ENCODE measurements around the gene WDR5. TPM values are rescaled to one million over a fixed set of nuclear protein-coding genes. Genes with fewer than 3 reads are reported as not detected.

WDR5 gene
- total RNA-seq, 6 donors from 2014 or later: 23.3 to 48.2 (median 27.3) TPM

- H3K4me3 ChIP-seq: no peak overlapping the region
- 60 to 71% methylated on average over 13 of the region's 13 CpGs for WGBS, 2 donors
- no peak for ATAC-seq (ENCODE audit: low FRiP score in 2 of 2)
- peak overlapping the region; percentile 1 to 79 (median 68) for H3K27ac ChIP-seq
- peaks cover 8 to 28% (median 20%) of the 10 kb centered on the region in 4 donors for H3K4me1 ChIP-seq
- DNase-seq: no peak
- H3K36me3 ChIP-seq: no peaks in the 10 kb centered on the region
- no peak for TF ChIP-seq CTCF (IDR thresholded peaks at IDR 0.05)
- no peak for TF ChIP-seq EP300 (IDR thresholded peaks at IDR 0.05)
- no peak for TF ChIP-seq POLR2A (IDR thresholded peaks at IDR 0.05)
- no peak for TF ChIP-seq POLR2AphosphoS5 (IDR thresholded peaks at IDR 0.05)
- no peaks in the 10 kb centered on the region for H3K9me3 ChIP-seq
- no peaks in the 10 kb centered on the region for H3K27me3 ChIP-seq
Measured at GRCh38 chr9:134131471-134132207, 4.2 kb upstream of the WDR5 start.

GRCh38 chr9:134132208-134132870 lies 3.5 kb upstream of the WDR5 start:
- Histone ChIP-seq H3K9me3 (no peaks in the 10 kb centered on the region), H3K27ac (peak overlapping the region; percentile 1 to 79 (median 68)), H3K36me3 (no peaks in the 10 kb centered on the region), H3K4me3 (no peak overlapping the region), H3K27me3 (no peaks in the 10 kb centered on the region), H3K4me1 (peaks cover 15 to 35% (median 27%) of the 10 kb centered on the region in 4 donors)
- no peak for ATAC-seq (ENCODE audit: low FRiP score in 2 of 2)
- no peak for TF ChIP-seq POLR2A (IDR thresholded peaks at IDR 0.05)
- no peak for TF ChIP-seq EP300 (IDR thresholded peaks at IDR 0.05)
- no peak for TF ChIP-seq CTCF (IDR thresholded peaks at IDR 0.05)
- TF ChIP-seq POLR2AphosphoS5 (IDR thresholded peaks at IDR 0.05): no peak
- 76 to 91% methylated on average over 11 to 19 of the region's 19 CpGs for WGBS, 2 donors
- DNase-seq: no peak

- H3K9me3 ChIP-seq: no peaks in the 10 kb centered on the region
- H3K27me3 ChIP-seq: no peaks in the 10 kb centered on the region
- H3K36me3 ChIP-seq: peaks cover 0 to 4% (median 3%) of the 10 kb centered on the region in 4 donors
- H3K27ac ChIP-seq: peak overlapping the region; percentile 84 to 97 (median 92)
- WGBS, 2 donors: 18 to 23% methylated on average over 6 to 7 of the region's 7 CpGs
- peak overlapping the region; percentile 70 to 100 (median 90) for H3K4me3 ChIP-seq
- DNase-seq (no peak), ATAC-seq (ENCODE audit: low FRiP score in 2 of 2) (peak in 1 of 2 donors; percentile 12)
- no peak for TF ChIP-seq POLR2AphosphoS5 (IDR thresholded peaks at IDR 0.05)
- TF ChIP-seq EP300 (IDR thresholded peaks at IDR 0.05): no peak
- no peak for TF ChIP-seq POLR2A (IDR thresholded peaks at IDR 0.05)
- no peak for TF ChIP-seq CTCF (IDR thresholded peaks at IDR 0.05)
- H3K4me1 ChIP-seq: peaks cover 31 to 59% (median 44%) of the 10 kb centered on the region in 4 donors
Measured at GRCh38 chr9:134134949-134135342, 936 bp upstream of the WDR5 start.

GRCh38 chr9:134136118-134136995 lies 475 bp downstream of the WDR5 start:
- no peaks in the 10 kb centered on the region for H3K9me3 ChIP-seq
- H3K36me3 ChIP-seq: peaks cover 7 to 18% (median 15%) of the 10 kb centered on the region in 4 donors
- peaks cover 31 to 50% (median 40%) of the 10 kb centered on the region in 4 donors for H3K4me1 ChIP-seq
- H3K4me3 ChIP-seq: peak overlapping the region; percentile 70 to 100 (median 82)
- TF ChIP-seq POLR2AphosphoS5 (IDR thresholded peaks at IDR 0.05): no peak
- peak in 1 of 6 experiments; percentile 9 for TF ChIP-seq CTCF (IDR thresholded peaks at IDR 0.05)
- no peak for TF ChIP-seq EP300 (IDR thresholded peaks at IDR 0.05)
- no peak for TF ChIP-seq POLR2A (IDR thresholded peaks at IDR 0.05)
- H3K27ac ChIP-seq: peak overlapping the region in 3 of 4 donors; percentile 18 to 97 (median 78)
- no peak for DNase-seq
- no peaks in the 10 kb centered on the region for H3K27me3 ChIP-seq
- peak in 1 of 2 donors; percentile 6 for ATAC-seq (ENCODE audit: low FRiP score in 2 of 2)
- WGBS, 2 donors: 1 to 2% methylated on average over 20 to 31 of the region's 93 CpGs
